GM12878 (cell line): Measurements from ENCODE around the gene HSD17B2. TPM values are rescaled to one million over a fixed set of nuclear protein-coding genes. Genes with fewer than 3 reads are reported as not detected.

Source experiments
- ATAC-seq: fragments of 200-7000 bp; cut with Tn5 transposase; 3 replicates; pipeline ENCODE4 v1.9.1; 2020; ENCODE audit warnings: mild to moderate bottlenecking, moderate library complexity
- BruUV-seq: library from RNA; stranded (reverse); fragments of 400-500 nt; replicated peaks from 2 replicates; lab custom pipeline; 2021; lab: Mats Ljungman, UMichigan
- CTCF ChIA-PET: fragments of 300-600 bp; sonication (Branson Sonifier 250); formaldehyde crosslinking; extraction: SDS; loops from one replicate; lab custom pipeline; 2021; ENCODE audit warnings: inconsistent platforms; lab: Yijun Ruan, JAX
- POLR2A ChIA-PET: fragments of 350-600 bp; formaldehyde crosslinking; extraction: SDS; loops from one replicate; lab custom pipeline; 2021; ENCODE audit warnings: inconsistent platforms; lab: Charles Lee
- RAD21 ChIA-PET: fragments of 300-600 bp; sonication (Branson Sonifier 250); formaldehyde crosslinking; loops from one replicate; lab custom pipeline; 2023; ENCODE audit warnings: antibody characterized with exemption; ENCODE audit not compliant: unreplicated experiment; lab: Charles Lee
- SMC1A ChIA-PET: fragments of 300-600 bp; sonication (Branson Sonifier 250); formaldehyde crosslinking; loops from one replicate; lab custom pipeline; 2023; ENCODE audit not compliant: unreplicated experiment, uncharacterized antibody; lab: Charles Lee
- DNase-seq: peaks from one replicate; pipeline ENCODE4 v3.0.0-alpha.2; 2011; ENCODE audit warnings: low read depth, low spot score
- FAIRE-seq: peaks from 3 replicates; lab custom pipeline; 2011; peaks lifted over from hg19 to GRCh38; lab: Jason Lieb, UNC
- H2AFZ ChIP-seq: 2 replicates; pipeline ENCODE4 v1.6.0; 2011; ENCODE audit warnings: low read depth, low read length, control low read depth; ENCODE audit not compliant: control insufficient read depth
- H3K27ac ChIP-seq: 2 replicates; pipeline ENCODE4 v1.5.1; 2011; ENCODE audit warnings: control low read depth; ENCODE audit not compliant: control insufficient read depth, insufficient read depth
- H3K27me3 ChIP-seq, 2 experiments: replicated peaks in 1 of 2; 2 replicates each; pipeline versions ENCODE4 v1.6.0 to v1.6.1; 2011; ENCODE audit warnings: low read length in 1 of 2; ENCODE audit not compliant: control insufficient read depth in 2 of 2, insufficient read depth in 2 of 2
- H3K36me3 ChIP-seq, 2 experiments: 2 replicates each; pipeline ENCODE4 v1.5.1; 2011; ENCODE audit warnings: low read length in 1 of 2; ENCODE audit not compliant: control insufficient read depth in 2 of 2, insufficient read depth in 2 of 2
- H3K4me1 ChIP-seq: 2 replicates; pipeline ENCODE4 v1.6.1; 2011; ENCODE audit warnings: mild to moderate bottlenecking, low read length, moderate library complexity, mixed read lengths; ENCODE audit not compliant: control insufficient read depth, insufficient read depth
- H3K4me2 ChIP-seq: 2 replicates; pipeline ENCODE4 v1.6.0; 2011; ENCODE audit warnings: control low read depth; ENCODE audit not compliant: control insufficient read depth, insufficient read depth
- H3K4me3 ChIP-seq: fragments of 200-600 bp; sonication (generic); 2 replicates; pipeline ENCODE4 v1.5.1; 2016
- H3K79me2 ChIP-seq: 2 replicates; pipeline ENCODE4 v1.6.0; 2011; ENCODE audit warnings: low read length; ENCODE audit not compliant: control insufficient read depth, insufficient read depth
- H3K9ac ChIP-seq: 2 replicates; pipeline ENCODE4 v1.8.0; 2011; ENCODE audit warnings: low read length, control low read depth, mixed read lengths; ENCODE audit not compliant: control insufficient read depth, insufficient read depth
- H3K9me3 ChIP-seq: replicated peaks from 3 replicates; pipeline ENCODE4 v1.5.1; 2011; ENCODE audit warnings: mild to moderate bottlenecking, low read length; ENCODE audit not compliant: control insufficient read depth, insufficient read depth
- H4K20me1 ChIP-seq: 2 replicates; pipeline ENCODE4 v1.6.0; 2011; ENCODE audit not compliant: control insufficient read depth, insufficient read depth
- BHLHE40 ChIP-seq, 2 experiments: fragments of 450-650 bp in 1 of 2; IDR thresholded peaks; 2 replicates each; pipeline ENCODE4 v1.6.1; 2011 to 2017; ENCODE audit warnings: low read depth in 2 of 2, borderline replicate concordance in 1 of 2, improper control_type of control experiment in 1 of 2, low read length in 1 of 2, mild to moderate bottlenecking in 1 of 2
- CEBPZ ChIP-seq: fragments of 150-350 bp; IDR thresholded peaks from 2 replicates; pipeline ENCODE4 v1.6.1; 2016; ENCODE audit warnings: low read depth, low read length
- CHD1 ChIP-seq: IDR thresholded peaks from 2 replicates; pipeline ENCODE4 v1.6.1; 2012; ENCODE audit warnings: low read depth, low read length, improper control_type of control experiment
- FOXK2 ChIP-seq: fragments of 450-650 bp; IDR thresholded peaks from 2 replicates; pipeline ENCODE4 v1.6.1; 2017; ENCODE audit warnings: mild to moderate bottlenecking, moderate library complexity
- GATAD2B ChIP-seq: fragments of 450-650 bp; conservative IDR thresholded peaks from 2 replicates; pipeline ENCODE4 v1.6.1; 2017; ENCODE audit warnings: low read depth, mild to moderate bottlenecking, moderate library complexity
- MYB ChIP-seq: fragments of 150-350 bp; IDR thresholded peaks from 2 replicates; pipeline ENCODE4 v1.6.1; 2014; ENCODE audit warnings: mild to moderate bottlenecking, low read depth, low read length, borderline replicate concordance
- NFXL1 ChIP-seq: fragments of 450-650 bp; IDR thresholded peaks from 2 replicates; pipeline ENCODE4 v1.6.1; 2017; ENCODE audit warnings: antibody characterized with exemption, mild to moderate bottlenecking, borderline replicate concordance
- REST ChIP-seq: IDR thresholded peaks from 2 replicates; pipeline ENCODE4 v1.6.1; 2012; ENCODE audit warnings: mild to moderate bottlenecking, low read depth, low read length
- SMAD5 ChIP-seq: IDR thresholded peaks from 2 replicates; pipeline ENCODE4 v1.6.1; 2016; ENCODE audit warnings: antibody characterized with exemption, low read depth
- SREBF1 ChIP-seq: IDR thresholded peaks from 2 replicates; pipeline ENCODE4 v1.6.1; 2012; ENCODE audit warnings: mild to moderate bottlenecking, low read length
- SREBF2 ChIP-seq: IDR thresholded peaks from 2 replicates; pipeline ENCODE4 v1.6.1; 2012; ENCODE audit warnings: mild to moderate bottlenecking, low read length
- WRNIP1 ChIP-seq: IDR thresholded peaks from 2 replicates; pipeline ENCODE4 v1.6.1; 2011; ENCODE audit warnings: low read depth, low read length, improper control_type of control experiment, borderline replicate concordance
- ZBTB11 ChIP-seq: fragments of 450-650 bp; formaldehyde crosslinking; IDR thresholded peaks from 2 replicates; pipeline ENCODE4 v1.5.0; 2022; ENCODE audit warnings: mild to moderate bottlenecking, missing genetic modification characterization
- ZNF274 ChIP-seq: IDR thresholded peaks from one replicate; pipeline ENCODE4 v1.8.0; 2011; ENCODE audit not compliant: insufficient read length, insufficient read depth
- whole genome bisulfite sequencing: methylation state at CpG from one replicate; pipeline ENCODE4 v1.1.6; 2016; ENCODE audit warnings: low lambda C conversion rate; ENCODE audit not compliant: insufficient replicate concordance, insufficient coverage; ENCODE audit errors: missing lambda C conversion rate; 5-methylcytosine and 5-hydroxymethylcytosine counted together
- in situ Hi-C: fragments of 300-500 bp; cut with MboI; formaldehyde crosslinking; loops from 9 replicates; pipeline ENCODE4 v1.14.3; 2018; ENCODE audit warnings: mixed read lengths
- intact Hi-C: fragments of 100-400 bp; cut with micrococcal nuclease; formaldehyde crosslinking; loops from one replicate; pipeline ENCODE4 v1.14.2; 2022; ENCODE audit not compliant: unreplicated experiment
- polyA plus RNA-seq, 11 experiments: library from polyadenylated mRNA; depleted of rRNA in 4 of 11; unstranded in 6 of 11; stranded (reverse) in 5 of 11; fragments of >200 nt; fragmentation: Nextera tagmentation in 4 of 11; fragmentation: Illumina TruSeq in 1 of 11; extraction: Ambion mirVana in 4 of 11; extraction: Trizol in 1 of 11; gene quantifications; 1 replicate in 1 of 11; 2 replicates in 10 of 11; pipeline versions ENCODE4 v1.2.1 to v1.2.3, GENCODE V29; 2011 to 2016; ENCODE audit warnings: inconsistent platforms in 2 of 11, missing spikeins in 2 of 11, low read depth in 1 of 11
- total RNA-seq, 4 experiments: library from RNA; depleted of rRNA in 3 of 4; stranded (reverse); fragments of >200 nt in 3 of 4; fragmentation: Illumina TruSeq in 1 of 4; extraction: Trizol in 1 of 4; gene quantifications; 2 replicates each; pipeline versions ENCODE4 v1.2.1 to v1.2.3, GENCODE V29; 2013 to 2021

HSD17B2 gene
- total and polyA plus RNA-seq, 10 of the 15 experiments (the other 5 are each of a cell fraction or from before 2014, with no cell fraction given) = not detected

- Histone ChIP-seq H3K9me3 (no peaks in the 10 kb centered on the region), H3K4me1 (no peaks in the 10 kb centered on the region), H3K27me3 (peaks cover 0 to 1% of the 10 kb centered on the region in 2 experiments; a peak in 2 of 4 replicates), H3K4me3 (no peak overlapping the region), H3K79me2 (no peaks in the 10 kb centered on the region), H3K36me3 (no peaks in the 10 kb centered on the region), H4K20me1 (no peaks in the 10 kb centered on the region), H3K4me2 (no peak overlapping the region), H3K27ac (no peak overlapping the region), H2AFZ (no peak overlapping the region), H3K9ac (no peak overlapping the region)
- POLR2A ChIA-PET = no interaction called here
- SMC1A ChIA-PET = interaction anchor here (0.6 kb wide), 1 partner anchor 77 kb away, joined by 3 read pairs; no protein-coding TSS in a partner anchor
- intact Hi-C loops = no loop called here
- WGBS = 67% methylated on average over 2 of the region's 2 CpGs
- ATAC-seq (no peak), FAIRE-seq (no peak), DNase-seq (no peak)
- CTCF ChIA-PET = interaction anchor here (0.9 kb wide), 1 partner anchor 10 kb away, joined by 3 read pairs; no protein-coding TSS in a partner anchor
- no TSS peak for BruUV-seq
- RAD21 ChIA-PET = no interaction called here
- in situ Hi-C loops = no loop called here
- no peak for TF ChIP-seq BHLHE40 (IDR thresholded peaks at IDR 0.05; ENCODE audit: borderline replicate concordance in 1 of 2, low read depth in 2 of 2, low read length in 1 of 2)
- TF ChIP-seq SREBF2 = no peak
- TF ChIP-seq CHD1 = no peak
- no peak for TF ChIP-seq WRNIP1
- TF ChIP-seq MYB = no peak
- no peak for TF ChIP-seq REST
- TF ChIP-seq CEBPZ = no peak
- TF ChIP-seq ZNF274 = no peak
- no peak for TF ChIP-seq ZBTB11 (CRISPR knock-in tag)
- no peak for TF ChIP-seq GATAD2B
- no peak for TF ChIP-seq NFXL1
- no peak for TF ChIP-seq SREBF1
- no peak for TF ChIP-seq SMAD5
- TF ChIP-seq FOXK2 = no peak
Measured at GRCh38 chr16:82046941-82047340, 11.9 kb downstream of the HSD17B2 start.
